Endodermal cell (in vitro differentiated cells): ENCODE results near the gene MSANTD2. TPM values are rescaled to one million over a fixed set of nuclear protein-coding genes. Genes with fewer than 3 reads are reported as not detected.

Source experiments
- DNase-seq: peaks from one replicate; pipeline ENCODE4 v3.0.0-alpha.2; 2017
- H3K27ac ChIP-seq: 2 replicates; pipeline ENCODE4 v1.5.1; 2013; ENCODE audit warnings: mild to moderate bottlenecking, low read depth, low read length, moderate library complexity
- H3K27me3 ChIP-seq: 2 replicates; pipeline ENCODE4 v1.6.1; 2013; ENCODE audit warnings: mild to moderate bottlenecking, low read length, moderate library complexity; ENCODE audit not compliant: insufficient read depth, control insufficient read depth, poor library complexity, severe bottlenecking
- H3K36me3 ChIP-seq: 2 replicates; pipeline ENCODE4 v1.7.0; 2013; ENCODE audit warnings: mild to moderate bottlenecking, low read length, moderate library complexity; ENCODE audit not compliant: control insufficient read depth, insufficient read depth
- H3K4me1 ChIP-seq: one replicate; pipeline ENCODE4 v1.7.0; 2013; ENCODE audit warnings: low read length; ENCODE audit not compliant: control insufficient read depth, insufficient read depth
- H3K4me3 ChIP-seq: 2 replicates; pipeline ENCODE4 v1.5.1; 2013; ENCODE audit warnings: mild to moderate bottlenecking, low read length, moderate library complexity
- H3K9ac ChIP-seq: 2 replicates; pipeline ENCODE4 v1.6.1; 2013; ENCODE audit warnings: mild to moderate bottlenecking, low read length, moderate library complexity; ENCODE audit not compliant: poor library complexity, severe bottlenecking; ENCODE audit errors: extremely low read depth
- H3K9me3 ChIP-seq: 2 replicates; pipeline ENCODE4 v1.6.1; 2013; ENCODE audit warnings: mild to moderate bottlenecking, low read length, moderate library complexity; ENCODE audit not compliant: control insufficient read depth
- H3K27ac Mint-ChIP-seq: 2 replicates; pipeline ENCODE4 v1.8.0; 2020; ENCODE audit warnings: mixed read lengths
- H3K27me3 Mint-ChIP-seq: 2 replicates; pipeline ENCODE4 v1.8.0; 2021; ENCODE audit warnings: mild to moderate bottlenecking, mixed read lengths; ENCODE audit not compliant: insufficient read depth
- H3K36me3 Mint-ChIP-seq: 2 replicates; pipeline ENCODE4 v1.8.0; 2020; ENCODE audit warnings: low read depth, mixed read lengths
- H3K4me1 Mint-ChIP-seq: 2 replicates; pipeline ENCODE4 v1.8.0; 2020; ENCODE audit warnings: mixed read lengths
- H3K4me3 Mint-ChIP-seq: 2 replicates; pipeline ENCODE4 v1.8.0; 2020; ENCODE audit warnings: mild to moderate bottlenecking, moderate library complexity, mixed read lengths
- H3K9me3 Mint-ChIP-seq: 2 replicates; pipeline ENCODE4 v1.8.0; 2020; ENCODE audit warnings: mild to moderate bottlenecking, mixed read lengths
- CTCF ChIP-seq: fragments of 200-600 bp; sonication (generic); conservative IDR thresholded peaks from 2 replicates; pipeline ENCODE4 v1.5.0; 2021; ENCODE audit warnings: antibody characterized with exemption, mild to moderate bottlenecking
- WGBS, 2 experiments: methylation state at CpG; one replicate each; pipeline versions ENCODE4 v1.1.5 to v1.1.7; 2013; ENCODE audit warnings: missing lambda C conversion rate in 2 of 2, mixed read lengths in 1 of 2; ENCODE audit not compliant: insufficient coverage in 1 of 2, insufficient read length in 1 of 2; 5-methylcytosine and 5-hydroxymethylcytosine counted together
- total RNA-seq, 2 donors: library from RNA; stranded (reverse); fragmentation: NEBNext Ultra II Directional in 1 of 2; extraction: Animal tissue kit (Norgen Biotek cat#: 25700) in 1 of 2; gene quantifications; 2 replicates in 1 of 2; 3 replicates in 1 of 2; pipeline ENCODE4 v1.2.1, GENCODE V29; 2021

MSANTD2 gene
- total RNA-seq, 2 donors from 2014 or later: 18.3 to 21.3 TPM

DNA sequence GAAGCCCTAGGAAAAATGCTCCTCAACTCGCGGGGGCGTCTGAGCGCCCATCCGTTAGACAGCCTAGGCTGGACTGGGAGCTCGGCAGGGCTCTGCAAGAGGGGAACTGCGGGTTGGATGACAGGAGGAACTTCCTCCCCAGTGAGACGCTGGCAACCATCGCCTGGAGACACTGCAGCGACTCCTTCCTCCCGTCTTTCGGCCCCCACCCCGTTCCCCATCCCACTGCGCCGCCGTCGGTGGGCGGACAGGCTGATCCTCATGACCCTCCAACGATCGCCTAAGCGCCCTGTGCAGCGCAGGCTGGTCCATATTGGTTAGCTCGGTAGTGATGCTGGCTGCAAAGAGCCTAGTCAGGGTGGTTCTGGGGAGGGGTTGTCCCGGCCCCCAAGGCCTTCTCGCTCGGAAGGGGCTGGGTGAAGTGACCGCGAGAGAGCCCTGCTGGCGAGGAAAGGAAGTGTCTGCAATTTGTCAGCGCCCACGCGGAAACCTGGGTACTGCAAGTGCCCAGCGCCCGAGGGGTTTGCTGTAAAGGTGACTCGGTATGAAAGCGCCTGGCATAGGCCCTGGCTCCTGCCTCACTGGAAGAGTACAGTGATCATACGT lies 59.8 kb downstream of the MSANTD2 start:
- H3K27me3 Mint-ChIP-seq: peaks cover 99% of the 10 kb centered on the region
- peaks cover 96% of the 10 kb centered on the region for H3K27me3 ChIP-seq
- H3K27ac Mint-ChIP-seq: no peak overlapping the region

DNA sequence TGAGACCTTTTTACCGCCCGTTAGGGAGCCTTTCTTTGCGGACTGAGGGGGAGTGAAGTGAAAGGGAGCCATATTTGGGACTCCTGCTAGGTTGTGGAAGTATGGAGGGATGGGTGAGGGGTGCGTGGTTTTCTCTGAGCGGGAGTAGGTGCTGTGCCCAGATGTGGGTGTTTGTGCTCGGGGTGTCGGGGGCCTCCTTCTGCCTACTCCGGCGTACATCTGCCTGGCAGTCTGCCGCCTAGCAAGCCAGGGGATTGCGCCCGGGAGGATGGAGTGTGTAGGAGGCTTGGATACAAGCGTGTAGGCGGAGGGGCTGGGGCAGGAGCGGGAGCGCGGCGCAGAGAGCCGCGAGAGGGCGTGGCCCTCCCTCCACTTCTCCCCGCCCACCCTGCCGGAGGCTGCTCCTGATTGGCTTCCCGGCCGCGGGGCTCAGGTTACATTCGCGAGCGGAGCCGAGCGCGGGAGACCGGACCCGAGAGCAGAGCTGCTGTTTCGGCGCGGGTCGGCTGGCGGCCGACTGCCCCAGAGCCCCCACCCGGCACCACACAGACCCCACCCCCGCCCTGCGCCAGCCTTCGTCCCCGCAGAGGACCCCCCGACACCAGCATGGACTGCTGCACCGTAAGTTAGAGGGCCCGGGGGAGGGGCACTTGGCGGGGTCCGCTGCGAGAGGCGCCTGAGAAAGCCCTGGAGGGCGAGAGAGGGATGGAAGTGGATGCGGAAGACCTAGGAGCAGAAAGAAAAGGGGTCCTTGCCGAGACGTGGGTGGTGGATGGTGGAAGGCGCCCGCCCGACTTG lies 60.5 kb downstream of the MSANTD2 start, which contains the start of gene NRGN:
NRGN (plus strand) TSS at position 464 of the 798 bp plus-strand sequence; CDS start at position 607, 143 bp downstream.
- 1 to 7% methylated on average over 8 to 54 of the region's 59 CpGs for WGBS, 2 experiments
- Mint-ChIP-seq H3K4me1 (peaks cover 6% of the 10 kb centered on the region), H3K4me3 (peak within 1 kb of the TSS; percentile 57), H3K27ac (no peak within 1 kb of the TSS), H3K9me3 (no peaks in the 10 kb centered on the region), H3K36me3 (no peaks in the 10 kb centered on the region), H3K27me3 (peaks cover 98% of the 10 kb centered on the region)
- Histone ChIP-seq H3K27ac (no peak within 1 kb of the TSS), H3K27me3 (peaks cover 90% of the 10 kb centered on the region), H3K4me1 (no peaks in the 10 kb centered on the region), H3K4me3 (peak within 1 kb of the TSS; percentile 73), H3K36me3 (no peaks in the 10 kb centered on the region), H3K9ac (no peak within 1 kb of the TSS), H3K9me3 (no peaks in the 10 kb centered on the region)
- no peak for TF ChIP-seq CTCF
- DNase-seq: peak; percentile 98

More for the DNA sequence above, 59.8 kb downstream of the MSANTD2 start:
- Histone ChIP-seq H3K4me3 (peak overlapping the region; percentile 73), H3K9ac (no peak overlapping the region), H3K36me3 (no peaks in the 10 kb centered on the region), H3K9me3 (no peaks in the 10 kb centered on the region), H3K27ac (no peak overlapping the region), H3K4me1 (no peaks in the 10 kb centered on the region)
- Mint-ChIP-seq H3K9me3 (no peaks in the 10 kb centered on the region), H3K4me1 (peaks cover 6% of the 10 kb centered on the region), H3K36me3 (no peaks in the 10 kb centered on the region), H3K4me3 (peak overlapping the region; percentile 57)
- 7 to 9% methylated on average over 13 to 37 of the region's 37 CpGs for WGBS, 2 experiments
- TF ChIP-seq CTCF: peak; percentile 62
- peak; percentile 78 for DNase-seq

- Histone ChIP-seq H3K27ac (no peak overlapping the region), H3K9me3 (no peaks in the 10 kb centered on the region), H3K4me1 (no peaks in the 10 kb centered on the region), H3K36me3 (no peaks in the 10 kb centered on the region), H3K4me3 (peak overlapping the region; percentile 57), H3K27me3 (peaks cover 82% of the 10 kb centered on the region), H3K9ac (no peak overlapping the region)
- peaks cover 14% of the 10 kb centered on the region for H3K4me1 Mint-ChIP-seq
- no peak overlapping the region for H3K27ac Mint-ChIP-seq
- no peak for DNase-seq
- peak overlapping the region; percentile 57 for H3K4me3 Mint-ChIP-seq
- 83 to 97% methylated on average over 15 to 21 of the region's 21 CpGs for WGBS, 2 experiments
- peaks cover 90% of the 10 kb centered on the region for H3K27me3 Mint-ChIP-seq
- TF ChIP-seq CTCF: no peak
- no peaks in the 10 kb centered on the region for H3K9me3 Mint-ChIP-seq
- no peaks in the 10 kb centered on the region for H3K36me3 Mint-ChIP-seq
Measured at GRCh38 chr11:124738713-124739478, 61.3 kb downstream of the MSANTD2 start.
